A673 (cell line): Measurements from ENCODE around the gene YBX1. TPM values are rescaled to one million over a fixed set of nuclear protein-coding genes. Genes with fewer than 3 reads are reported as not detected.

ENCODE experiments used
- BruUV-seq: library from RNA; stranded (reverse); fragments of 400-500 nt; replicated peaks from 2 replicates; lab custom pipeline; 2021; lab: Mats Ljungman, UMichigan
- CTCF ChIA-PET: fragments of 300-600 bp; sonication (Branson Sonifier 250); formaldehyde crosslinking; loops from one replicate; lab custom pipeline; 2022; ENCODE audit warnings: antibody characterized with exemption; lab: Charles Lee
- POLR2A ChIA-PET: fragments of 300-600 bp; sonication (Branson Sonifier 250); formaldehyde crosslinking; loops from one replicate; lab custom pipeline; 2022; ENCODE audit warnings: antibody characterized with exemption; ENCODE audit not compliant: low non-redundant PET; lab: Charles Lee
- DNase-seq: peaks from one replicate; pipeline ENCODE4 v3.0.0-alpha.2; 2015; ENCODE audit warnings: low spot score
- H3K27ac ChIP-seq: fragments of 200-600 bp; sonication (generic); 2 replicates; pipeline ENCODE4 v1.5.1; 2016; ENCODE audit warnings: mixed run types, low read depth, mild to moderate bottlenecking, mixed read lengths, antibody characterized with exemption, low read length; ENCODE audit not compliant: poor library complexity, severe bottlenecking
- H3K27me3 ChIP-seq: fragments of 200-600 bp; sonication (generic); replicated peaks from 2 replicates; pipeline ENCODE4 v1.6.1; 2017; ENCODE audit warnings: mixed run types, low read depth, mild to moderate bottlenecking, mixed read lengths, antibody characterized with exemption, low read length; ENCODE audit not compliant: insufficient read depth, poor library complexity
- H3K36me3 ChIP-seq: fragments of 200-600 bp; sonication (generic); 2 replicates; pipeline ENCODE4 v1.6.1; 2016; ENCODE audit warnings: mixed run types, mild to moderate bottlenecking, mixed read lengths, antibody characterized with exemption, low read length; ENCODE audit not compliant: insufficient read depth, poor library complexity, severe bottlenecking
- H3K4me1 ChIP-seq: fragments of 200-600 bp; sonication (generic); 2 replicates; pipeline ENCODE4 v1.6.1; 2017; ENCODE audit warnings: mixed run types, mild to moderate bottlenecking, mixed read lengths, antibody characterized with exemption, low read length; ENCODE audit not compliant: insufficient read depth, poor library complexity, severe bottlenecking
- H3K4me3 ChIP-seq: fragments of 200-600 bp; sonication (generic); 2 replicates; pipeline ENCODE4 v1.5.1; 2016; ENCODE audit warnings: low read depth, mixed run types, mild to moderate bottlenecking, mixed read lengths, low read length; ENCODE audit not compliant: poor library complexity, severe bottlenecking
- H3K9me3 ChIP-seq: fragments of 200-600 bp; sonication (generic); 2 replicates; pipeline ENCODE4 v1.6.1; 2016; ENCODE audit warnings: mixed run types, low read depth, mild to moderate bottlenecking, mixed read lengths, antibody characterized with exemption, low read length; ENCODE audit not compliant: poor library complexity, severe bottlenecking
- EZH2 ChIP-seq: fragments of 200-600 bp; sonication (generic); IDR thresholded peaks from 2 replicates; pipeline ENCODE4 v1.6.1; 2017; ENCODE audit warnings: borderline replicate concordance, low read depth, mild to moderate bottlenecking, mixed read lengths, antibody characterized with exemption, low read length; ENCODE audit not compliant: poor library complexity, severe bottlenecking
- intact Hi-C: fragments of 100-400 bp; cut with micrococcal nuclease; formaldehyde crosslinking; loops from one replicate; pipeline ENCODE4 v1.10.0; 2022; ENCODE audit not compliant: unreplicated experiment
- total RNA-seq: library from RNA; stranded (reverse); gene quantifications from 2 replicates; pipeline ENCODE4 v1.2.3, GENCODE V29; 2021
- TF ChIP-seq, protein P1 (sequence below): fragments of 300-800, 200-600 bp; sonication (generic); conservative IDR thresholded peaks from 2 replicates; pipeline ENCODE4 v1.5.1; 2017; ENCODE audit warnings: low read depth, mild to moderate bottlenecking, antibody characterized with exemption, low read length, moderate library complexity, mixed read lengths

The YBX1 gene
- total RNA-seq, 1 experiment from 2014 or later = 1,576 TPM

DNA sequence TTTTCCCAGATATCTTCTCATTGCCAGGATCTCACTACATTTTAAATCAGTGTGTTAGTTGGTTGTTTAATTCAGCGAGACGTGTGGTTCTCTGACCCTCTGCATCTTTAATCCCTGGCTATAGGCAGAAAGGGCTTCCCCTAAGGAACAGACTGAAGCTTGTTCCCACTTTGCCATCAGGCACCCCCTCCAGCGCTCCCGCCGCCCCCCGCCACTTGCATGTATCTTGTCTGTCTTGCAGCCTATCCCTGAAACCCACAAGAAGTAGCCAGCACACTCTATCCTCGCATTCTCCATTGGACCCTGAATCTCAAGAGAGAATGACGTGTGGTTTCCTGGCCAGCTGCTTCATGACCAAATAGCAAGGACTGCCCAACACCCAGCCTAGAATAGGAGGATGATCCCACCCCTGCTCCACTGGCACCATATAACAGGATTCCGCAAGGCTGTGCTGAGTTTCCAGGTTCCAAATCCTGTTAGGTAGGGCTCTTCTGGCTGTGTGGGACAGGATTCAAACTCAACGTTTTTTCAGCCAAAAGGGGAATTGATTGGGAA lies 50.0 kb downstream of the YBX1 start:
- no peak for DNase-seq
- Histone ChIP-seq H3K36me3 (no peaks in the 10 kb centered on the region), H3K27ac (no peak overlapping the region), H3K9me3 (no peaks in the 10 kb centered on the region), H3K4me3 (no peak overlapping the region), H3K27me3 (no peaks in the 10 kb centered on the region), H3K4me1 (peaks cover 9% of the 10 kb centered on the region)
- intact Hi-C loops = no loop called here
- ChIA-PET CTCF (no interaction called here), POLR2A (no interaction called here)
- TF ChIP-seq, protein P1, sequence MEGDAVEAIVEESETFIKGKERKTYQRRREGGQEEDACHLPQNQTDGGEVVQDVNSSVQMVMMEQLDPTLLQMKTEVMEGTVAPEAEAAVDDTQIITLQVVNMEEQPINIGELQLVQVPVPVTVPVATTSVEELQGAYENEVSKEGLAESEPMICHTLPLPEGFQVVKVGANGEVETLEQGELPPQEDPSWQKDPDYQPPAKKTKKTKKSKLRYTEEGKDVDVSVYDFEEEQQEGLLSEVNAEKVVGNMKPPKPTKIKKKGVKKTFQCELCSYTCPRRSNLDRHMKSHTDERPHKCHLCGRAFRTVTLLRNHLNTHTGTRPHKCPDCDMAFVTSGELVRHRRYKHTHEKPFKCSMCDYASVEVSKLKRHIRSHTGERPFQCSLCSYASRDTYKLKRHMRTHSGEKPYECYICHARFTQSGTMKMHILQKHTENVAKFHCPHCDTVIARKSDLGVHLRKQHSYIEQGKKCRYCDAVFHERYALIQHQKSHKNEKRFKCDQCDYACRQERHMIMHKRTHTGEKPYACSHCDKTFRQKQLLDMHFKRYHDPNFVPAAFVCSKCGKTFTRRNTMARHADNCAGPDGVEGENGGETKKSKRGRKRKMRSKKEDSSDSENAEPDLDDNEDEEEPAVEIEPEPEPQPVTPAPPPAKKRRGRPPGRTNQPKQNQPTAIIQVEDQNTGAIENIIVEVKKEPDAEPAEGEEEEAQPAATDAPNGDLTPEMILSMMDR = no peak
- no peak for TF ChIP-seq EZH2
- no TSS peak for BruUV-seq

DNA sequence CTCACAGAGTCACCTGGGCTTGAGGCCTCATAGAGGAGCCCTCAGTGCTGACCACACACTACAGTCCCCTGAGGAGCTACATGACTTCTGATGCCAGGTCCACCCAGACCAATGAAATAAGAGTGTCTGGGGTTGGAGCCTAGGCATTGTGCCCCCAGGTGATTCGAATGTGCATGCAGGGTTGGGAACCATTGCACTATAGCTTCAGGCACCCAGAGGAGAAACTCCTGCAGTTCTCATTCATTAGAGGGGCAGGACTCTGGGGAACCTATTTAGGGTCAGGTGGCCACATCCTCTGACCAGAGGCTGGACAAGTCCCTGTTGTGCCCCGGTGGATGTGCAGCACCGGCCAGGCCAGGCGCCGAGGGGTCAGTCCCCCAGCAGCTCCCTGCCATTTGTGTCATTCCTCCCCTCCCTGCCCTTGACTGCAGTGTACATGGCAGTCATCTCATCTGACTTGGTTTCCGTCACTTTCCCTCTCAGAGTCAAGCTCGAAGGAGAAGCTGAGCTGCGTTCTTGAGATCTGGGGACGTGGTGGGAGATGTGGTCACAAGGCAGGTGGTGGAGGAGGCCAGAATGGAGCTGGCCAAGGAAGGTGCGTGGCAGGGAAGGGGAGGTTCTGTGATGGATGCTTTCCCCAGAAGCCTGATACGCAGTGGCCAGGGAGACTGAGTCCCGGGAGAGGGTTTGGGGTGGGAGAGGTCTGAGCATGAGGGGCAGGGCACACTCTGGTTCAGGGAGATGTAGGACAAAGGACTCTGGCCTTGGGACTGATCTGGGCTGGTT lies 51.4 kb downstream of the YBX1 start:
- no peak for DNase-seq
- H3K4me1 ChIP-seq = peaks cover 9% of the 10 kb centered on the region
- H3K9me3 ChIP-seq = no peaks in the 10 kb centered on the region
- CTCF ChIA-PET = interaction anchor here (0.6 kb wide), 1 partner anchor 32 kb away, joined by 8 read pairs; no protein-coding TSS in a partner anchor
- POLR2A ChIA-PET = no interaction called here
- TF ChIP-seq, protein P1 = no peak
- TF ChIP-seq EZH2 = no peak
- no peak overlapping the region for H3K4me3 ChIP-seq
- H3K36me3 ChIP-seq = no peaks in the 10 kb centered on the region
- intact Hi-C loops = no loop called here
- H3K27me3 ChIP-seq = no peaks in the 10 kb centered on the region
- no TSS peak for BruUV-seq
- no peak overlapping the region for H3K27ac ChIP-seq

DNA sequence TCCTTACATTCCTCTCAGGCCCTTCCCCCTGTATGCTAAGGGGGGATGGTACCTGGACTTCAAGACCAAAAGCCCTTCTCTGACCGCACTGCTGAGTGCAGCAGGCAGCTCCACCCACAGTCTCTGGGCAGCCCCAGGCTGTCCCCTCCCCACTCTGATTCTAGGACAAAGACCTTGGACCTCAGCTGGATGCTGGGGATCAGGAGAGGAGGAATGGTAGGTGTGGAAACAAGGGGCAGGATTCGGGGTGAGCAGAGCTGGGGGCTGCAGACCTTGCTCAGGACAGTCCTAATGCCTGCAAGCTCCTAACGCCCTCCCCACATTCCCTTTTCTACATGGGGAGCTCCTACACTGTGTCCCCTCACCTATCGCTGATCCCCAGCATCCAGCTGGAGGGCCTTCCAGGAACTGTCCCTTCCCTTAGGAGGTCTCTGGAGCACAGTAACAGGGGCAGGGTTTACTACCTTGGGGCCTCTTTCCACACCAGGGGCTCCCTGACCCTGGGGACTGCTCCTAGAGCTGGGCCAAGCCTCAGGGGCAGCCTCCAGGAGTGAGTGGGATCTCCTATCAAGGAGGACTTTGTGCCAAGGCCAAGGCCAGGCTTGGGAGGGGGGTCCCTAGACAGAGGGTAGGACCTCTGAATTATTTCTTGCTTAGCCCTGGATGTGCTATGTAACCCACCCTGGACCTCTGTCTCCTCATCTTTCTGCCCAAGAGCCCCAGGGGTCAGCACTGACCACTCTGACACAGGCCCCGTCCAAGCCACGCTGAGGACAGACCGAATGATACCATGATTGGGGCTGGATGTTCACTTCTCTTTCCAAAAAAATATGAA lies 52.2 kb downstream of the YBX1 start:
- Histone ChIP-seq H3K4me1 (peaks cover 9% of the 10 kb centered on the region), H3K27ac (no peak overlapping the region), H3K27me3 (no peaks in the 10 kb centered on the region), H3K9me3 (no peaks in the 10 kb centered on the region), H3K36me3 (no peaks in the 10 kb centered on the region), H3K4me3 (no peak overlapping the region)
- no TSS peak for BruUV-seq
- POLR2A ChIA-PET = no interaction called here
- CTCF ChIA-PET = no interaction called here
- no peak for DNase-seq
- intact Hi-C loops = no loop called here
- TF ChIP-seq, protein P1 = no peak
- no peak for TF ChIP-seq EZH2
